ENCODE measurements around the gene PELO.

DNA sequence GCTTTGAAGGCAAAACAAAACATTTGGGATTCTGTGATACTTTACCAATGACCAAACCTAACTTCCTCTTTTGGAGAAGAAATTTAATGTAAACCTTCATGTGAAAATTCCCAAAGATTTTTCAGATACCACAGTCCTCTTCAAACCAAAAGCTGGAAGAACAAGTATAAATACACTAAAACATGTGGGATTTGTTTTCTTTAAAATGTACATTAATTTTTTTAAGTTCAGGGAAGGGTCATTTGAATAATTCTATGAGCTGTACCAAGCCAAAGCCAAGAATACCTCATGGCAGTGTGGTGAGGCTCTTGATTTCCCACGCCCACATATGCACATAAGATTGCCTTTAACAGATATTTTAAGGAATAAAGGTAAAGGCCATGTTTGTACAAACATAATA is 28.4 kb upstream of the PELO start:
- TF ChIP-seq, protein P1, sequence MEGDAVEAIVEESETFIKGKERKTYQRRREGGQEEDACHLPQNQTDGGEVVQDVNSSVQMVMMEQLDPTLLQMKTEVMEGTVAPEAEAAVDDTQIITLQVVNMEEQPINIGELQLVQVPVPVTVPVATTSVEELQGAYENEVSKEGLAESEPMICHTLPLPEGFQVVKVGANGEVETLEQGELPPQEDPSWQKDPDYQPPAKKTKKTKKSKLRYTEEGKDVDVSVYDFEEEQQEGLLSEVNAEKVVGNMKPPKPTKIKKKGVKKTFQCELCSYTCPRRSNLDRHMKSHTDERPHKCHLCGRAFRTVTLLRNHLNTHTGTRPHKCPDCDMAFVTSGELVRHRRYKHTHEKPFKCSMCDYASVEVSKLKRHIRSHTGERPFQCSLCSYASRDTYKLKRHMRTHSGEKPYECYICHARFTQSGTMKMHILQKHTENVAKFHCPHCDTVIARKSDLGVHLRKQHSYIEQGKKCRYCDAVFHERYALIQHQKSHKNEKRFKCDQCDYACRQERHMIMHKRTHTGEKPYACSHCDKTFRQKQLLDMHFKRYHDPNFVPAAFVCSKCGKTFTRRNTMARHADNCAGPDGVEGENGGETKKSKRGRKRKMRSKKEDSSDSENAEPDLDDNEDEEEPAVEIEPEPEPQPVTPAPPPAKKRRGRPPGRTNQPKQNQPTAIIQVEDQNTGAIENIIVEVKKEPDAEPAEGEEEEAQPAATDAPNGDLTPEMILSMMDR (optimal IDR thresholded peaks at IDR 0.05 in 1 of 3, IDR thresholded peaks at IDR 0.05 in 1 of 3, conservative IDR thresholded peaks at IDR 0.05 in 1 of 3; ENCODE audit: extremely low read depth in 1 of 3, insufficient read depth in 2 of 3, low read length in 3 of 3), result no peak
- TF ChIP-seq EZH2 (IDR thresholded peaks at IDR 0.05; ENCODE audit: low read length), result no peak
